Measurements from ENCODE around the gene LITAFD.
"Not testable (repeated sequence)": the region's sequence is repeated elsewhere in the genome, so short reads cannot be mapped to it uniquely, and the experiment has no call there.

LITAFD gene

GRCh38 chr16:8882041-8882617, at the start of gene LITAFD:
LITAFD (plus strand) TSS chr16:8882351; CDS start chr16:8884356, 2,005 bp downstream.
- no peak for DNase-seq (ENCODE audit: low read depth, low spot score)
- TF ChIP-seq CTCF (IDR thresholded peaks at IDR 0.05; ENCODE audit: insufficient read depth, low read length, missing control alignments) = no peak
- H3K4me3 ChIP-seq (ENCODE audit: low read depth, low read length) = no peak within 1 kb of the TSS
- CTCF ChIA-PET = interaction anchor here (1.1 to 8.9 kb wide), 12 partner anchors 9 to 315 kb away, joined by 3 to 132 read pairs (median 24); partner anchors contain the start of gene CARHSP1
- POLR2A ChIA-PET = no interaction called here

GRCh38 chr16:8832717-8833105, 49.4 kb upstream of the LITAFD start:
- H3K4me3 ChIP-seq (ENCODE audit: low read depth, low read length) = no peak overlapping the region
- no peak for DNase-seq (ENCODE audit: low read depth, low spot score)
- TF ChIP-seq CTCF (IDR thresholded peaks at IDR 0.05; ENCODE audit: insufficient read depth, low read length, missing control alignments) = no peak
- ChIA-PET POLR2A (no interaction called here), CTCF (interaction anchor here (1.2 to 1.5 kb wide), 2 partner anchors 47 to 177 kb away, joined by 3 to 4 read pairs; no protein-coding TSS in a partner anchor)

- CTCF ChIA-PET = not testable (repeated sequence)
These were observed 45.4 kb upstream of the LITAFD start for GRCh38 chr16:8836797-8837196.

GRCh38 chr16:8837594-8837993, 44.6 kb upstream of the LITAFD start:
- DNase-seq (ENCODE audit: low read depth, low spot score); POLR2A ChIA-PET; CTCF ChIA-PET: not testable (repeated sequence)

More at GRCh38 chr16:8836797-8837196, 45.4 kb upstream of the LITAFD start:
- H3K4me3 ChIP-seq (ENCODE audit: low read depth, low read length); POLR2A ChIA-PET; DNase-seq (ENCODE audit: low read depth, low spot score): not testable (repeated sequence)

GRCh38 chr16:8842016-8842415, 40.1 kb upstream of the LITAFD start:
- H3K4me3 ChIP-seq (ENCODE audit: low read depth, low read length); POLR2A ChIA-PET; DNase-seq (ENCODE audit: low read depth, low spot score); CTCF ChIA-PET: not testable (repeated sequence)

More at GRCh38 chr16:8837594-8837993, 44.6 kb upstream of the LITAFD start:
- not testable (repeated sequence) for H3K4me3 ChIP-seq (ENCODE audit: low read depth, low read length)

GRCh38 chr16:8843296-8843695, 38.9 kb upstream of the LITAFD start:
- DNase-seq (ENCODE audit: low read depth, low spot score); H3K4me3 ChIP-seq (ENCODE audit: low read depth, low read length); POLR2A ChIA-PET; CTCF ChIA-PET: not testable (repeated sequence)

- no peak for DNase-seq (ENCODE audit: low read depth, low spot score)
- no peak for TF ChIP-seq CTCF (IDR thresholded peaks at IDR 0.05; ENCODE audit: insufficient read depth, low read length, missing control alignments)
- ChIA-PET CTCF (no interaction called here), POLR2A (no interaction called here)
- no peak overlapping the region for H3K4me3 ChIP-seq (ENCODE audit: low read depth, low read length)
These were observed 36.4 kb upstream of the LITAFD start for GRCh38 chr16:8845699-8846298.

- DNase-seq (ENCODE audit: low read depth, low spot score) = no peak
- TF ChIP-seq CTCF (IDR thresholded peaks at IDR 0.05; ENCODE audit: insufficient read depth, low read length, missing control alignments) = no peak
- ChIA-PET POLR2A (no interaction called here), CTCF (no interaction called here)
- H3K4me3 ChIP-seq (ENCODE audit: low read depth, low read length) = no peak overlapping the region
These were observed 35.7 kb upstream of the LITAFD start for GRCh38 chr16:8846401-8846932.
